NK-92 treated with Interleukin-12 subunit alpha and Interleukin-12 subunit beta, amount 100 ng/mL, for 24 hours (cell line): ENCODE measurements around the gene ATP1B4.
"Not testable (repeated sequence)": the region's sequence is repeated elsewhere in the genome, so short reads cannot be mapped to it uniquely, and the experiment has no call there.

ENCODE experiments used
- DNase-seq: peaks from one replicate; lab custom pipeline; 2025; lab: John Stamatoyannopoulos, UW

The ATP1B4 gene

GRCh38 chrX:120361764-120362305 lies at the start of gene ATP1B4:
TSS of gene ATP1B4 (plus strand) at chrX:120362089. CDS start at chrX:120362169, 80 bp downstream.
- no peak for DNase-seq

GRCh38 chrX:120315776-120316175 lies 46.1 kb upstream of the ATP1B4 start:
- no peak for DNase-seq

GRCh38 chrX:120316587-120317283 lies 45.2 kb upstream of the ATP1B4 start:
- no peak for DNase-seq

- DNase-seq: no peak
These were observed 43.5 kb upstream of the ATP1B4 start for GRCh38 chrX:120318411-120318810.

- no peak for DNase-seq
These were observed 40.2 kb upstream of the ATP1B4 start for GRCh38 chrX:120321520-120322281.

GRCh38 chrX:120331116-120331515 lies 30.8 kb upstream of the ATP1B4 start:
- no peak for DNase-seq

- no peak for DNase-seq
These were observed 29.5 kb upstream of the ATP1B4 start for GRCh38 chrX:120332394-120332793.

GRCh38 chrX:120334151-120334550 lies 27.7 kb upstream of the ATP1B4 start:
- DNase-seq: no peak

- DNase-seq: no peak
These were observed 27.3 kb upstream of the ATP1B4 start for GRCh38 chrX:120334603-120335002.

GRCh38 chrX:120335289-120335688 lies 26.6 kb upstream of the ATP1B4 start:
- DNase-seq: no peak

- DNase-seq: no peak
These were observed 25.0 kb upstream of the ATP1B4 start for GRCh38 chrX:120336899-120337298.

- not testable (repeated sequence) for DNase-seq
These were observed 17.3 kb upstream of the ATP1B4 start for GRCh38 chrX:120344566-120344965.

GRCh38 chrX:120350450-120351138 lies 11.3 kb upstream of the ATP1B4 start:
- no peak for DNase-seq

- DNase-seq: no peak
These were observed 5.8 kb upstream of the ATP1B4 start for GRCh38 chrX:120356084-120356483.

- DNase-seq: no peak
These were observed 4.7 kb upstream of the ATP1B4 start for GRCh38 chrX:120357186-120357585.

- DNase-seq: no peak
These were observed 3.0 kb upstream of the ATP1B4 start for GRCh38 chrX:120358737-120359456.

GRCh38 chrX:120365320-120365719 lies 3.4 kb downstream of the ATP1B4 start:
- no peak for DNase-seq

- DNase-seq: no peak
These were observed 4.1 kb downstream of the ATP1B4 start for GRCh38 chrX:120365968-120366367.

- DNase-seq: no peak
These were observed 4.9 kb downstream of the ATP1B4 start for GRCh38 chrX:120366794-120367193.

GRCh38 chrX:120367402-120368109 lies 5.7 kb downstream of the ATP1B4 start:
- DNase-seq: no peak

- no peak for DNase-seq
These were observed 10.9 kb downstream of the ATP1B4 start for GRCh38 chrX:120372667-120373370.
